HepG2 (cell line): ENCODE data around the gene MICAL3. TPM values are rescaled to one million over a fixed set of nuclear protein-coding genes. Genes with fewer than 3 reads are reported as not detected.
A peak's percentile ranks its signal among the peaks of the same experiment; 100 is the strongest.

Experiments
- ELF3 ChIP-seq: IDR thresholded peaks from 2 replicates; pipeline ENCODE4 v1.6.1; 2016; ENCODE audit warnings: missing genetic modification reagents, missing compliant biosample characterization
- GABPA ChIP-seq, 2 experiments: IDR thresholded peaks; 2 replicates each; pipeline ENCODE4 v1.6.1; 2011 to 2016; ENCODE audit warnings: low read depth in 2 of 2, low read length in 1 of 2, missing biosample characterization in 1 of 2, missing genetic modification characterization in 1 of 2
- MTA1 ChIP-seq: sonication (generic); formaldehyde crosslinking; IDR thresholded peaks from 2 replicates; pipeline ENCODE4 v1.4.0; 2020; ENCODE audit warnings: missing genetic modification reagents, mild to moderate bottlenecking, borderline replicate concordance
- NCOA2 ChIP-seq: sonication (generic); formaldehyde crosslinking; IDR thresholded peaks from 2 replicates; pipeline ENCODE4 v1.8.0; 2022; ENCODE audit warnings: inconsistent platforms
- NFE2L1 ChIP-seq: sonication (generic); formaldehyde crosslinking; IDR thresholded peaks from 2 replicates; pipeline ENCODE4 v1.4.0; 2020; ENCODE audit warnings: missing genetic modification reagents, mild to moderate bottlenecking, borderline replicate concordance
- NONO ChIP-seq, 2 experiments: fragments of 450-650 bp in 1 of 2; sonication (generic) in 1 of 2; formaldehyde crosslinking in 1 of 2; IDR thresholded peaks in 1 of 2; conservative IDR thresholded peaks in 1 of 2; 2 replicates each; pipeline versions ENCODE4 v1.6.1 to v1.8.0; 2017 to 2022; ENCODE audit warnings: mild to moderate bottlenecking in 1 of 2, missing genetic modification reagents in 1 of 2, moderate library complexity in 1 of 2
- NR2F1 ChIP-seq, 2 experiments: fragments of 450-650 bp in 1 of 2; formaldehyde crosslinking in 1 of 2; IDR thresholded peaks; 2 replicates each; pipeline versions ENCODE4 v1.5.0 to v1.6.1; 2016 to 2020; ENCODE audit warnings: mild to moderate bottlenecking in 1 of 2, missing compliant biosample characterization in 1 of 2, missing genetic modification reagents in 1 of 2, moderate library complexity in 1 of 2
- RNF2 ChIP-seq: fragments of 450-650 bp; conservative IDR thresholded peaks from 2 replicates; pipeline ENCODE4 v1.6.1; 2016; ENCODE audit warnings: low read depth
- YEATS4 ChIP-seq: sonication (generic); formaldehyde crosslinking; IDR thresholded peaks from 2 replicates; pipeline ENCODE4 v1.4.0; 2020; ENCODE audit warnings: missing genetic modification reagents, borderline replicate concordance
- YY1 ChIP-seq: IDR thresholded peaks from 2 replicates; pipeline ENCODE4 v1.6.1; 2011; ENCODE audit warnings: low read length, low read depth, moderate library complexity, mild to moderate bottlenecking; ENCODE audit not compliant: insufficient read depth, insufficient replicate concordance
- ZFP41 ChIP-seq: sonication (generic); formaldehyde crosslinking; IDR thresholded peaks from 2 replicates; pipeline ENCODE4 v1.4.0; 2020; ENCODE audit warnings: mild to moderate bottlenecking, missing genetic modification reagents, borderline replicate concordance
- ZNF160 ChIP-seq: sonication (generic); formaldehyde crosslinking; IDR thresholded peaks from 2 replicates; pipeline ENCODE4 v1.8.0; 2022; ENCODE audit warnings: mild to moderate bottlenecking, inconsistent platforms, missing genetic modification reagents
- ZNF17 ChIP-seq: sonication (generic); formaldehyde crosslinking; IDR thresholded peaks from 2 replicates; pipeline ENCODE4 v1.5.0; 2020; ENCODE audit warnings: mild to moderate bottlenecking, missing genetic modification reagents
- ZNF292 ChIP-seq: sonication (generic); formaldehyde crosslinking; IDR thresholded peaks from 2 replicates; pipeline ENCODE4 v1.8.1; 2022; ENCODE audit warnings: mild to moderate bottlenecking, low read depth, missing genetic modification reagents, borderline replicate concordance
- ZNF496 ChIP-seq: sonication (generic); formaldehyde crosslinking; IDR thresholded peaks from 2 replicates; pipeline ENCODE4 v1.8.1; 2023; ENCODE audit warnings: mild to moderate bottlenecking, moderate library complexity, missing genetic modification reagents; ENCODE audit not compliant: insufficient replicate concordance
- ZNF737 ChIP-seq: sonication (generic); formaldehyde crosslinking; IDR thresholded peaks from 2 replicates; pipeline ENCODE4 v1.5.0; 2020; ENCODE audit warnings: missing genetic modification reagents, mild to moderate bottlenecking, borderline replicate concordance
- ZSCAN29 ChIP-seq: sonication (generic); formaldehyde crosslinking; conservative IDR thresholded peaks from 2 replicates; pipeline ENCODE4 v1.4.0; 2020; ENCODE audit warnings: mild to moderate bottlenecking, missing genetic modification reagents
- polyA plus RNA-seq, 8 experiments: library from polyadenylated mRNA; depleted of rRNA in 3 of 8; stranded (reverse) in 7 of 8; unstranded in 1 of 8; fragments of >200 nt; fragmentation: Illumina TruSeq in 4 of 8; extraction: Trizol in 4 of 8; gene quantifications; 2 replicates each; pipeline versions ENCODE4 v1.2.1 to v1.2.3, GENCODE V29; 2011 to 2016; ENCODE audit warnings: low read depth in 4 of 8, missing spikeins in 1 of 8, mixed read lengths in 1 of 8; ENCODE audit not compliant: insufficient read depth in 1 of 8
- total RNA-seq, 5 experiments: library from RNA; depleted of rRNA; stranded (reverse); fragments of >200 nt; fragmentation: Illumina TruSeq; extraction: Trizol; gene quantifications; 2 replicates each; pipeline ENCODE4 v1.2.3, GENCODE V29; 2016; ENCODE audit warnings: low read depth in 1 of 5
- TF ChIP-seq, protein P1 (sequence below): sonication (generic); formaldehyde crosslinking; IDR thresholded peaks from 2 replicates; pipeline ENCODE4 v1.5.0; 2020; ENCODE audit warnings: missing genetic modification reagents
- TF ChIP-seq, protein P2 (sequence below): fragments of 450-650 bp; IDR thresholded peaks from 2 replicates; pipeline ENCODE4 v1.6.1; 2017
- TF ChIP-seq, protein P3 (sequence below): IDR thresholded peaks from 2 replicates; pipeline ENCODE4 v1.6.1; 2018; ENCODE audit warnings: missing genetic modification reagents
- TF ChIP-seq, protein P4 (sequence below): sonication (generic); formaldehyde crosslinking; IDR thresholded peaks from 2 replicates; pipeline ENCODE4 v1.4.0; 2020; ENCODE audit warnings: missing genetic modification reagents
- TF ChIP-seq, protein P5 (sequence below): sonication (generic); formaldehyde crosslinking; IDR thresholded peaks from 2 replicates; pipeline ENCODE4 v1.5.0; 2020; ENCODE audit warnings: mild to moderate bottlenecking, missing genetic modification reagents

MICAL3 gene
- total and polyA plus RNA-seq, 2 of the 13 experiments (the other 11 are each of a cell fraction or from before 2014, with no cell fraction given) = 5.3 to 12.5 TPM

DNA sequence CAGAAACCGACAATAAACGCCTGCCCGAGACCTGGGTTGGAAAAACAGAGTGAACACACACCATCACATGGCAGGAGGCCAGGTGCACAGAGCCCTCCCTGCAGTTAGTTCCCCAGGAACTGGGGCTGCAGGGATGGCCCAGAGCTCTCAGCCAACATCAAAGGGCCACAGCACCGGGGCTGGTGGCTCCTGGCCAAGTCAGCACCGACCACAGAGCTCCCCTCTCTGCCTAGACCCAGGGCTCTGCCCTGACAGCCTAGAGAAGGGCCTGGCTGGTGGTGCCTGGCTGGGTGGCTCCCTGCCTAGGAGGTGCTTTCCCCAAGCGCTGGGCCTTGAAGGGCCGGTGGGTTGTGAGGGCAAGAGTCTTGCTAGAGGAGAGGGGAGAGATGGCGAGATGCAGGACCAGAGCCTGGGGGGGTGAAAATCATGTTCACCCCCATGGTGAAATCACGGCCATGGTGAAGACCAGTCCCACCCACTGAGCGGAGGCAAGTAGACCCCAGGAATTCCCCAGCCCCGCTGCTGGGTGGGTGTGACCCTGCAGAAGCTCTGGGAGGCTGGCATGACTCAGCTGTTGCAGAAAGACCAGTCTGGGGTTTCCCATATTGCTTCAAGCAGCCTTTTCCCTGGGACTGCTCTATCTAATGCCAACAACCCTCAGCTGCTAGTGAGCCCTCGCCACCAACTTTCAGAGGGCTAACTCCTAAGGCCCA is 242.9 kb downstream of the MICAL3 start (continued):
- TF ChIP-seq NONO (IDR thresholded peaks at IDR 0.05) (no peak), NONO (CRISPR knock-in tag; conservative IDR thresholded peaks at IDR 0.05) (no peak), ZNF160 (CRISPR knock-in tag) (no peak), ZNF737 (CRISPR knock-in tag) (no peak), ZNF292 (CRISPR knock-in tag) (peak; percentile 70), NCOA2 (CRISPR knock-in tag) (no peak), YEATS4 (no peak), GABPA (IDR thresholded peaks at IDR 0.05; ENCODE audit: low read depth, low read length) (no peak), GABPA (CRISPR knock-in tag; IDR thresholded peaks at IDR 0.05; ENCODE audit: low read depth) (no peak), MTA1 (CRISPR knock-in tag) (no peak), RNF2 (no peak), NFE2L1 (CRISPR knock-in tag) (0 out of 2 replicates have a peak, but pooled peaks have one; percentile 38), ZSCAN29 (CRISPR knock-in tag) (no peak), ELF3 (CRISPR knock-in tag) (no peak), ZFP41 (CRISPR knock-in tag) (no peak), YY1 (no peak), ZNF496 (CRISPR knock-in tag) (no peak), NR2F1 (CRISPR knock-in tag; IDR thresholded peaks at IDR 0.05) (no peak), ZNF17 (no peak)
- TF ChIP-seq, protein P1, sequence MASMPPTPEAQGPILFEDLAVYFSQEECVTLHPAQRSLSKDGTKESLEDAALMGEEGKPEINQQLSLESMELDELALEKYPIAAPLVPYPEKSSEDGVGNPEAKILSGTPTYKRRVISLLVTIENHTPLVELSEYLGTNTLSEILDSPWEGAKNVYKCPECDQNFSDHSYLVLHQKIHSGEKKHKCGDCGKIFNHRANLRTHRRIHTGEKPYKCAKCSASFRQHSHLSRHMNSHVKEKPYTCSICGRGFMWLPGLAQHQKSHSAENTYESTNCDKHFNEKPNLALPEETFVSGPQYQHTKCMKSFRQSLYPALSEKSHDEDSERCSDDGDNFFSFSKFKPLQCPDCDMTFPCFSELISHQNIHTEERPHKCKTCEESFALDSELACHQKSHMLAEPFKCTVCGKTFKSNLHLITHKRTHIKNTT (CRISPR knock-in tag) = no peak
- TF ChIP-seq, protein P2, sequence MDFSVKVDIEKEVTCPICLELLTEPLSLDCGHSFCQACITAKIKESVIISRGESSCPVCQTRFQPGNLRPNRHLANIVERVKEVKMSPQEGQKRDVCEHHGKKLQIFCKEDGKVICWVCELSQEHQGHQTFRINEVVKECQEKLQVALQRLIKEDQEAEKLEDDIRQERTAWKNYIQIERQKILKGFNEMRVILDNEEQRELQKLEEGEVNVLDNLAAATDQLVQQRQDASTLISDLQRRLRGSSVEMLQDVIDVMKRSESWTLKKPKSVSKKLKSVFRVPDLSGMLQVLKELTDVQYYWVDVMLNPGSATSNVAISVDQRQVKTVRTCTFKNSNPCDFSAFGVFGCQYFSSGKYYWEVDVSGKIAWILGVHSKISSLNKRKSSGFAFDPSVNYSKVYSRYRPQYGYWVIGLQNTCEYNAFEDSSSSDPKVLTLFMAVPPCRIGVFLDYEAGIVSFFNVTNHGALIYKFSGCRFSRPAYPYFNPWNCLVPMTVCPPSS = no peak
- TF ChIP-seq, protein P3, sequence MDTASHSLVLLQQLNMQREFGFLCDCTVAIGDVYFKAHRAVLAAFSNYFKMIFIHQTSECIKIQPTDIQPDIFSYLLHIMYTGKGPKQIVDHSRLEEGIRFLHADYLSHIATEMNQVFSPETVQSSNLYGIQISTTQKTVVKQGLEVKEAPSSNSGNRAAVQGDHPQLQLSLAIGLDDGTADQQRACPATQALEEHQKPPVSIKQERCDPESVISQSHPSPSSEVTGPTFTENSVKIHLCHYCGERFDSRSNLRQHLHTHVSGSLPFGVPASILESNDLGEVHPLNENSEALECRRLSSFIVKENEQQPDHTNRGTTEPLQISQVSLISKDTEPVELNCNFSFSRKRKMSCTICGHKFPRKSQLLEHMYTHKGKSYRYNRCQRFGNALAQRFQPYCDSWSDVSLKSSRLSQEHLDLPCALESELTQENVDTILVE (CRISPR knock-in tag) = no peak
- TF ChIP-seq, protein P4, sequence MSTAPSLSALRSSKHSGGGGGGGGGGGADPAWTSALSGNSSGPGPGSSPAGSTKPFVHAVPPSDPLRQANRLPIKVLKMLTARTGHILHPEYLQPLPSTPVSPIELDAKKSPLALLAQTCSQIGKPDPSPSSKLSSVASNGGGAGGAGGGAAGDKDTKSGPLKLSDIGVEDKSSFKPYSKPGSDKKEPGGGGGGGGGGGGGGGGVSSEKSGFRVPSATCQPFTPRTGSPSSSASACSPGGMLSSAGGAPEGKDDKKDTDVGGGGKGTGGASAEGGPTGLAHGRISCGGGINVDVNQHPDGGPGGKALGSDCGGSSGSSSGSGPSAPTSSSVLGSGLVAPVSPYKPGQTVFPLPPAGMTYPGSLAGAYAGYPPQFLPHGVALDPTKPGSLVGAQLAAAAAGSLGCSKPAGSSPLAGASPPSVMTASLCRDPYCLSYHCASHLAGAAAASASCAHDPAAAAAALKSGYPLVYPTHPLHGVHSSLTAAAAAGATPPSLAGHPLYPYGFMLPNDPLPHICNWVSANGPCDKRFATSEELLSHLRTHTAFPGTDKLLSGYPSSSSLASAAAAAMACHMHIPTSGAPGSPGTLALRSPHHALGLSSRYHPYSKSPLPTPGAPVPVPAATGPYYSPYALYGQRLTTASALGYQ (CRISPR knock-in tag) = no peak
- TF ChIP-seq, protein P5, sequence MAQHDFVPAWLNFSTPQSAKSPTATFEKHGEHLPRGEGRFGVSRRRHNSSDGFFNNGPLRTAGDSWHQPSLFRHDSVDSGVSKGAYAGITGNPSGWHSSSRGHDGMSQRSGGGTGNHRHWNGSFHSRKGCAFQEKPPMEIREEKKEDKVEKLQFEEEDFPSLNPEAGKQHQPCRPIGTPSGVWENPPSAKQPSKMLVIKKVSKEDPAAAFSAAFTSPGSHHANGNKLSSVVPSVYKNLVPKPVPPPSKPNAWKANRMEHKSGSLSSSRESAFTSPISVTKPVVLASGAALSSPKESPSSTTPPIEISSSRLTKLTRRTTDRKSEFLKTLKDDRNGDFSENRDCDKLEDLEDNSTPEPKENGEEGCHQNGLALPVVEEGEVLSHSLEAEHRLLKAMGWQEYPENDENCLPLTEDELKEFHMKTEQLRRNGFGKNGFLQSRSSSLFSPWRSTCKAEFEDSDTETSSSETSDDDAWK (CRISPR knock-in tag) = no peak
